ENCODE results near the gene RUNX2.

- TF ChIP-seq GATA3 (IDR thresholded peaks at IDR 0.05; ENCODE audit: low read depth, low read length) (no peak), GATA2 (IDR thresholded peaks at IDR 0.05; ENCODE audit: low read depth, low read length) (no peak)
These were observed 50.3 kb downstream of the RUNX2 start for GRCh38 chr6:45378334-45378926.

All from SH-SY5Y (cell line).